OCI-LY7 (cell line): ENCODE results near the gene EFNA5. TPM values are rescaled to one million over a fixed set of nuclear protein-coding genes. Genes with fewer than 3 reads are reported as not detected.
A peak's percentile ranks its signal among the peaks of the same experiment; 100 is the strongest.
"Not testable (repeated sequence)": the region's sequence is repeated elsewhere in the genome, so short reads cannot be mapped to it uniquely, and the experiment has no call there.

Source experiments
- BruUV-seq: library from RNA; stranded (reverse); fragments of 400-500 nt; replicated peaks from 2 replicates; lab custom pipeline; 2021; lab: Mats Ljungman, UMichigan
- CTCF ChIA-PET: fragments of 300-600 bp; sonication (Branson Sonifier 250); formaldehyde crosslinking; loops from one replicate; lab custom pipeline; 2022; ENCODE audit warnings: antibody characterized with exemption; ENCODE audit not compliant: unreplicated experiment; lab: Charles Lee
- POLR2A ChIA-PET: fragments of 300-600 bp; sonication (Branson Sonifier 250); formaldehyde crosslinking; loops from one replicate; lab custom pipeline; 2022; ENCODE audit warnings: antibody characterized with exemption; lab: Charles Lee
- DNase-seq: peaks from one replicate; pipeline ENCODE4 v3.0.0-alpha.2; 2015; ENCODE audit warnings: low spot score
- H2AFZ ChIP-seq: fragments of 200-600 bp; sonication (generic), shearing (Covaris generic); 2 replicates; pipeline ENCODE4 v1.6.1; 2014; ENCODE audit warnings: mild to moderate bottlenecking, antibody characterized with exemption, low read length, moderate library complexity
- H3K27ac ChIP-seq: fragments of 200-600 bp; sonication (generic); 2 replicates; pipeline ENCODE4 v1.5.1; 2014; ENCODE audit warnings: mixed run types, low read depth, mild to moderate bottlenecking, moderate library complexity, low read length, inconsistent platforms; ENCODE audit not compliant: poor library complexity, severe bottlenecking
- H3K36me3 ChIP-seq: fragments of 200-600 bp; sonication (generic); 2 replicates; pipeline ENCODE4 v1.6.1; 2014; ENCODE audit warnings: mild to moderate bottlenecking, antibody characterized with exemption, low read length, moderate library complexity, mixed read lengths; ENCODE audit not compliant: insufficient read depth
- H3K4me1 ChIP-seq: fragments of 200-600 bp; sonication (generic); 2 replicates; pipeline ENCODE4 v1.5.1; 2014; ENCODE audit warnings: mild to moderate bottlenecking, low read length; ENCODE audit not compliant: insufficient read depth, poor library complexity, severe bottlenecking
- H3K4me2 ChIP-seq: fragments of 200-600 bp; sonication (generic); 2 replicates; pipeline ENCODE4 v1.6.1; 2014; ENCODE audit warnings: mild to moderate bottlenecking, low read length
- H3K4me3 ChIP-seq: fragments of 200-600 bp; sonication (generic); 2 replicates; pipeline ENCODE4 v1.5.1; 2014; ENCODE audit warnings: mild to moderate bottlenecking, low read depth, low read length; ENCODE audit not compliant: poor library complexity, severe bottlenecking
- H3K79me2 ChIP-seq: fragments of 200-600 bp; sonication (generic); 2 replicates; pipeline ENCODE4 v1.6.1; 2016; ENCODE audit warnings: low read depth, mild to moderate bottlenecking, low read length, moderate library complexity, mixed read lengths; ENCODE audit not compliant: insufficient read depth
- H3K9me2 ChIP-seq: fragments of 200-600 bp; sonication (generic); 2 replicates; pipeline ENCODE4 v1.6.1; 2016; ENCODE audit warnings: mild to moderate bottlenecking, low read length, mixed read lengths; ENCODE audit not compliant: insufficient read depth
- H3K9me3 ChIP-seq: fragments of 200-600 bp; sonication (generic); 2 replicates; pipeline ENCODE4 v1.6.1; 2014; ENCODE audit warnings: mild to moderate bottlenecking, mixed run types, low read length, mixed read lengths
- H4K20me1 ChIP-seq: fragments of 200-600 bp; sonication (generic); 2 replicates; pipeline ENCODE4 v1.6.1; 2014; ENCODE audit warnings: mild to moderate bottlenecking, antibody characterized with exemption, low read length, moderate library complexity, mixed read lengths; ENCODE audit not compliant: insufficient read depth
- CTCF ChIP-seq: fragments of 200-600 bp; sonication (generic); conservative IDR thresholded peaks from 2 replicates; pipeline ENCODE4 v1.5.1; 2014; ENCODE audit warnings: mild to moderate bottlenecking, antibody characterized with exemption, low read length, moderate library complexity, mixed read lengths
- EZH2phosphoT487 ChIP-seq: fragments of 200-600 bp; sonication (generic); IDR thresholded peaks from 2 replicates; pipeline ENCODE4 v1.6.1; 2018; ENCODE audit warnings: low read depth, borderline replicate concordance, mild to moderate bottlenecking, mixed run types, antibody characterized with exemption, low read length, moderate library complexity, mixed read lengths
- intact Hi-C: fragments of 100-400 bp; cut with micrococcal nuclease; formaldehyde crosslinking; loops from one replicate; pipeline ENCODE4 v1.10.0; 2022; ENCODE audit not compliant: unreplicated experiment
- total RNA-seq, 2 experiments: library from RNA; depleted of rRNA in 1 of 2; stranded (reverse); fragments of >200 nt in 1 of 2; shearing (Covaris generic) in 1 of 2; gene quantifications; 2 replicates each; pipeline ENCODE4 v1.2.3, GENCODE V29; 2014 to 2022

The EFNA5 gene
- total RNA-seq, 2 experiments from 2014 or later, result 2.1 to 3.1 TPM

DNA sequence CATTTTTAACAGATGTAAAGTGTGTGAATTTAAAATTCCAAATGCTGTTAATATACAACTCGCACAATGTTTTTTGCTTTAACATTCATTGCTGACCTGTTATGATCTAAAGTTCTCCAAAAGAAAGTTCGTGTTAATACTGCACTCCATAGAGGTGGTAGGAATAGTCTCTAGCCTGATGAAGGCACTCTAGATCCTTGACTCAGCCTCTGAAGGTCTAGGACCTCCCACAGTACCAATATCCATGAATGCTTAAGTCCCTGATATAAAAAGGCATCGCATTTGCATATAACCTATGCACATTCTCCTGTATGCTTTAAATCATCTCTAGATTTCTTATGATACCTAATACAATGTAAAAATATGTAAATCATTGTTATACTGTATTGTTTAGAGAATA is 213.6 kb downstream of the EFNA5 start:
- no peak for DNase-seq
- intact Hi-C loops, result no loop called here
- no TSS peak for BruUV-seq
- H3K9me3 ChIP-seq, result no peaks in the 10 kb centered on the region
- H3K36me3 ChIP-seq, result no peaks in the 10 kb centered on the region
- peak overlapping the region; percentile 18; the same call in 1 of the 2 replicates for H3K4me2 ChIP-seq
- TF ChIP-seq CTCF (peak; percentile 45; the same call in 1 of the 2 replicates), EZH2phosphoT487 (no peak)
- no peaks in the 10 kb centered on the region for H4K20me1 ChIP-seq
- peak overlapping the region; percentile 76 for H2AFZ ChIP-seq
- no peaks in the 10 kb centered on the region for H3K9me2 ChIP-seq
- ChIA-PET CTCF (no interaction called here), POLR2A (interaction anchor here (1.7 to 5.4 kb wide), 3 partner anchors 8 to 15 kb away, joined by 5 to 68 read pairs (median 13); no protein-coding TSS in a partner anchor)
- H3K4me3 ChIP-seq, result no peak overlapping the region
- peaks cover 63% of the 10 kb centered on the region for H3K4me1 ChIP-seq
- no peaks in the 10 kb centered on the region for H3K79me2 ChIP-seq
- no peak overlapping the region for H3K27ac ChIP-seq

DNA sequence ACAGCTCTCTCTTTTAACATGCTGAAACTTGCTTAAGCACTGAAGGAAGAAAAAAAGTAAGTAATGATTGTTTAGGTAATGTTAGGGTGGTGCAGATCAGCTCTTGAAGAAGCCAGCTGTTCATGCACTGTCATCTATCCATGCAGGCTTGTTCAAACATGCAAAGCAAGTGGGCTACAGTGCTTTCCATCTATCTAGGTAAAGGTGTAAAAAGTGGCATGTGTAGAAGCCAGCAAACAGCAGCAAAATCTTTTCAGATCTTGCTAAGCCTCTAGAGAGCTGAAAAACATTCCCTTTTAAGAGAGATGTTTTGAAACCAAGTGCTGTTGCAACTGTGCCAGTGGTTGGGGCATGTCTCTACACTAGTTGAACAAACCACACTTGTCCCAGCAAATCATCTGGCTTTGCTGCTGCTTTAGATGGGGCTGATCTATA is 214.4 kb downstream of the EFNA5 start:
- ChIA-PET POLR2A (interaction anchor here (0.8 to 5.4 kb wide), 11 partner anchors 9 to 115 kb away, joined by 3 to 68 read pairs (median 3); no protein-coding TSS in a partner anchor), CTCF (interaction anchor here (0.6 to 1.1 kb wide), 2 partner anchors 8 to 12 kb away, joined by 3 to 4 read pairs; no protein-coding TSS in a partner anchor)
- Histone ChIP-seq H4K20me1 (no peaks in the 10 kb centered on the region), H2AFZ (peak overlapping the region; percentile 76), H3K9me3 (no peaks in the 10 kb centered on the region), H3K4me1 (peaks cover 55% of the 10 kb centered on the region), H3K4me2 (peak overlapping the region; percentile 18; the same call in 1 of the 2 replicates), H3K9me2 (no peaks in the 10 kb centered on the region), H3K36me3 (no peaks in the 10 kb centered on the region), H3K4me3 (no peak overlapping the region), H3K27ac (no peak overlapping the region), H3K79me2 (no peaks in the 10 kb centered on the region)
- intact Hi-C loops, result no loop called here
- TF ChIP-seq EZH2phosphoT487 (no peak), CTCF (no peak)
- no TSS peak for BruUV-seq
- DNase-seq, result no peak

GRCh38 chr5:107455111-107455544 is 215.6 kb downstream of the EFNA5 start:
- BruUV-seq, result no TSS peak
- intact Hi-C loops, result no loop called here

DNA sequence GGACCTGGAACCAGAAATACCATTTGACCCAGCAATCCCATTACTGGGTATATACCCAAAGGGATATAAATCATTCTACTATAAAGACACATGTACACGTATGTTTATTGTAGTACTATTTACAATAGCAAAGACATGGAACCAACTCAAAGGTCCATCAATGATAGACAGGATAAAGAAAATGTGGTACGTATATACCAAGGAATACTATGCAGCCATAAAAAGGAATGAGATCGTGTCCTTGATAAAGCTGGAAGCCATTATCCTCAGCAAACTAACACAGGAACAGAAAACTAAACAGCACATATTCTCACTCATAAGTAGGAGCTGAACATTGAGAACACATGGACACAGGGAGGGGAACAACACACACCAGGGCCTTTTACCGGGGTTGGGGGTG is 218.9 kb downstream of the EFNA5 start:
- H4K20me1 ChIP-seq, H3K27ac ChIP-seq, H3K9me2 ChIP-seq, H3K4me3 ChIP-seq, CTCF ChIA-PET, DNase-seq, H3K36me3 ChIP-seq, H3K4me2 ChIP-seq, BruUV-seq, H3K79me2 ChIP-seq, H2AFZ ChIP-seq, H3K9me3 ChIP-seq: not testable (repeated sequence)
- intact Hi-C loops, result loop anchor here (2.0 kb wide), 1 partner anchor 121 kb away; no protein-coding TSS in a partner anchor
- POLR2A ChIA-PET, result interaction anchor here (1.8 to 5.4 kb wide), 3 partner anchors 10 to 25 kb away, joined by 5 to 68 read pairs (median 27); no protein-coding TSS in a partner anchor
- peaks cover 72% of the 10 kb centered on the region for H3K4me1 ChIP-seq

More at GRCh38 chr5:107455111-107455544, 215.6 kb downstream of the EFNA5 start:
- no peak for DNase-seq
- Histone ChIP-seq H3K36me3 (no peaks in the 10 kb centered on the region), H3K27ac (no peak overlapping the region), H3K4me1 (peaks cover 54% of the 10 kb centered on the region), H2AFZ (peak overlapping the region; percentile 57; the same call in 1 of the 2 replicates), H3K4me3 (no peak overlapping the region), H3K9me3 (no peaks in the 10 kb centered on the region), H4K20me1 (no peaks in the 10 kb centered on the region), H3K9me2 (no peaks in the 10 kb centered on the region), H3K79me2 (no peaks in the 10 kb centered on the region), H3K4me2 (peak overlapping the region; percentile 18; the same call in 1 of the 2 replicates)
- TF ChIP-seq EZH2phosphoT487 (no peak), CTCF (no peak)
- POLR2A ChIA-PET, result interaction anchor here (0.8 to 5.4 kb wide), 16 partner anchors 10 to 122 kb away, joined by 3 to 68 read pairs (median 5); no protein-coding TSS in a partner anchor
- CTCF ChIA-PET, result no interaction called here
